GM08714 (cell line): ENCODE results near the gene EPHB6.

Source experiments
- H3K4me3 ChIP-seq: fragments of 200-500 bp; sonication (Bioruptor generic); 2 replicates; pipeline ENCODE4 v1.5.1; 2014; ENCODE audit warnings: mild to moderate bottlenecking, low read length, inconsistent platforms
- ZNF274 ChIP-seq: IDR thresholded peaks from 2 replicates; pipeline ENCODE4 v1.6.1; 2012; ENCODE audit warnings: mild to moderate bottlenecking, low read depth, low read length

EPHB6 gene

GRCh38 chr7:142884286-142884640, 29.4 kb downstream of the EPHB6 start:
- no peak overlapping the region for H3K4me3 ChIP-seq
- TF ChIP-seq ZNF274 = no peak

DNA sequence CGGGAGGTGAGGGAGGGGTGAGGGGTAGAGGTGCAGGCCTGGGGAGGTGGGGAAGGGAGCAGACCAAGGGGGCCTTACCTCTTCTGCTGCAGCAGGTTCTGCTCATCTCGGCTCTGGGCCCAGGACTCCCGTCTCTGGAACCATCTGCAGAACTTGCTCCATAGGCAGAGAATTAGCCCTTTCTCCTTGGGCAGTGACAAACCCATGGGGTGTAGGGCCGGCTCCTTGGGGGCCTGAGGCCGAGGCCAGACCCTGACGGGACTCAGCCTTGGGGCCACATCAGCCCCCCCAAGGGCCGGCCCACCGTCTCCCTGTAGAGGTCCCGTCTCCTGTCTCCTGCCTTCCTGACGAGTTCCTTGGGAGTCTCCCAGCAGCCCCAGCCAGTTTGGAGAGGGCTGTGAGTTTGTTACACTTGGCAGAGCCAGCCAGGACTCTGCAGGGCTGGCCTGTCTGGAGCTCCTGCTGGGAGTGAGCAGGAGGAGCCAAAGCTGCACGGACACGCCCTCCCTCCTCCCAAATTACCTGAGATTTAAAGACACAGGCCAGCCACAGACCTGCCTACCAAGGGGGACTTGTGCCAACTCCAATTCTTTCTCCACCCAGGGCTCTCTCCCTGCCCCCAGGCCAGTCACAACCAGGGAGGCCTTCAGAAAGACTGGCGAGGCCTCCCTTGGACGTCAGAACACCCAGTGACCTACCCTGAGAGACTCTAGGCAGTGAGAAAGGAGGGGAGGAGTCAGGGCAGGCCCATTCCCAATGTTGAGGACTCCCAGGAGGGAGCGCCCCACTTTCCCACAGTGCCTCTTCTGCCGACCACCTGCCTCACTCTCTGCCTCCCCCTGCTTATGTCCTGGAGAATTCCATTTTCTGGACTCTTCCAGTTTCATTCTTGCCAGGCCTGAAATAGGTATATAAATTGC, 30.7 kb downstream of the EPHB6 start, which contains the start of gene TRPV6:
Gene TRPV6, minus strand, starts transcription at position 435 of the 920 bp plus-strand sequence.
- TF ChIP-seq ZNF274 = no peak
- no peak within 1 kb of the TSS for H3K4me3 ChIP-seq

GRCh38 chr7:142886866-142887265, 32.0 kb downstream of the EPHB6 start:
- no peak overlapping the region for H3K4me3 ChIP-seq
- no peak for TF ChIP-seq ZNF274

DNA sequence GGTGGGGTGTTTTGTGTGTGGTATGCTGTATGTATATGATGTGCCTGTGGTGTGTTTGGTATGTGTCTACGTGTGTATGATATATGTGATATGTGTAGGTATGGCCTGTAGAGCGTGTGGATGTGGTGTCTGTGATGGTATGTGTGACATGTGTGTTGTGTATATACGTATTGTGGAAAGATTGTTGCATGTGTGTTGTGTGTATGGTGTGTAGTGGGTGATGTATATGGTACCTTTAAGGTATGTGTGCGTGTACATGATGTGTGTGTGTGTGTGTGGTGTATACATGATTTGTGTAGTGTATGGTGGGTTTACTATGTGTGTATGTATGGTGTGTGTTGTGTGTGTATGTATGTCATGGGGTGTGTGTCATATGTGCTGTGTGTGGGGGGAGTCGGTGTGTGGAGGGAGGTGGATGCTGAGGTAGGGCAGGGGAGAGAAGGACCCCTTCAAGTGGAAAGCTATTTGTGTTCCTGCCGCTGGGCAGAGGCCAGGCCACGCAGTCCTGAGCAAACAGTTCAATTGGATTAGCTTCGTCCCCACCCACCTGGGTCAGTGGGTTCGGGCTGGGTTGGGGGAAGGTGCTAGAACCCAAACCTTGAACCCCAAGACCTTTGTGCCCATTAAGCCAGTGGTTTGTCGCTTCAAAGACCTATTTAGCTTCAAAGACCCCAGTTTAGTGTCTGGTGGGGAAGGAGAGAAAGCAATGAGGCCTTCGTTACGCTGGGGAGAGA, 32.6 kb downstream of the EPHB6 start:
- no peak for TF ChIP-seq ZNF274

DNA sequence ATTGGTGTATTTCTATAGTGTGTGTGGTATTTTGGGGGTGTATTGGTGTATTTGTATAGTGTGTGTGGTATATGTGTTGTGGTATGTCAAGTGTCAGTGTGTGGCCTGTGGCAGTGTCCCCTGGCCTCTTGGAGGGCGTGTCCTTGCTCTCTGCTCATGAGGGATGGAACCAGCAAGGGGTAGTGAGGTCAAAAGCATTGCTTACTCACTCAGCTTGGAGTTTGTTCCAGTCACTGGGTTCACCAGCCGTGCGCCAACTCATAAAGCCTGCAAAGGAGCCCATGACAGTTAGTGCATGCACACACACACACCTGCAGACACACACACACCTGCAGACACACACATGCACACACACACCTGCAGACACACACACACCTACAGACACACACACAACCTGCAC, 34.9 kb downstream of the EPHB6 start:
- no peak for TF ChIP-seq ZNF274
- no peak overlapping the region for H3K4me3 ChIP-seq

More for the DNA sequence above, 32.6 kb downstream of the EPHB6 start:
- H3K4me3 ChIP-seq = no peak overlapping the region

DNA sequence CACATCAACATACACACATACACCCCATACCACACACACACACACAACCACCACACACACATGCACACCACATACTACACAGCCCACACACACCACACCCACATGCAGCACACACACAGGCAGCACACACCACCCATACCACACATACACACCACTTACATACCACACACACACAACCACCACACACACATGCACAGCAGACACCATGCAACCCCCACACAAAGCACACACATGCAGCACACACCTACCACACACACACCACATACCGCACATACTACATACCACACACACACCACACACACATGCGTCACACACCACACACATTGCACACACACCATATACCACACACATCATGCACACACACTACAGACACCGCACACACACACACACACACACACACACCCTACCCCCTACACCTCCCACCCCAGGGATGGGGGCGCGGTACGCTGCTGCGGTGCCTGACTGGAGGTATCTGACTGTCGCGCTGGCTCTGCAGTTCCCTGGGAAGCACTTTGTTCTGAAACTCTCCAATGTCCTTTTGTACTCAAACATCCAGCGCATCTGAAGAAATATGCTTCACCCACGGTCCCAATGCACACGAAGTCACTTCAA, 36.1 kb downstream of the EPHB6 start:
- TF ChIP-seq ZNF274 = no peak
- H3K4me3 ChIP-seq = no peak overlapping the region

- H3K4me3 ChIP-seq = no peak overlapping the region
- no peak for TF ChIP-seq ZNF274
These were observed 36.7 kb downstream of the EPHB6 start for GRCh38 chr7:142891490-142892082.

DNA sequence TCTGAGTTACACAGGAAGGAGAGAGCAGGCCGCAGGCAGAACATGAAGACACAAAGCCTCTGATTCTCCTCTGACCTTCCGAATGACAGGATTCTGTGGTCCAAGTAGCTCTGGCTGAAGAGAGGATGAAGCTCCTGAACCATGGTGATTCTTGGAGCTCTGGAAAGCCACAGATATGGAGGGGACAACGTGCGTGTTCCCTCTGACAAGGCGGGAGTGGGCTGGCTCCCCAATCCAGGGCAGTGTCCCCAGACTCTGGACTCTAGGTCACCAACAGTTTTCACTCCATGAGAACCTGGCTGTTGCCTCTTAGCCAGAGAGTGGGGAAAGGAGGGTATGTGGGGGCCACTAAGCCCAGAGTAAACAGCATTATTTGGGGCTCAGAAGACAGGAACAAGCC, 38.1 kb downstream of the EPHB6 start:
- TF ChIP-seq ZNF274 = no peak
- no peak overlapping the region for H3K4me3 ChIP-seq

GRCh38 chr7:142894112-142894984, 39.5 kb downstream of the EPHB6 start:
- H3K4me3 ChIP-seq = no peak overlapping the region
- TF ChIP-seq ZNF274 = no peak

- no peak for TF ChIP-seq ZNF274
- no peak overlapping the region for H3K4me3 ChIP-seq
These were observed 40.2 kb downstream of the EPHB6 start for GRCh38 chr7:142894985-142895593.

- TF ChIP-seq ZNF274 = no peak
- no peak overlapping the region for H3K4me3 ChIP-seq
These were observed 41.3 kb downstream of the EPHB6 start for GRCh38 chr7:142896151-142896550.

DNA sequence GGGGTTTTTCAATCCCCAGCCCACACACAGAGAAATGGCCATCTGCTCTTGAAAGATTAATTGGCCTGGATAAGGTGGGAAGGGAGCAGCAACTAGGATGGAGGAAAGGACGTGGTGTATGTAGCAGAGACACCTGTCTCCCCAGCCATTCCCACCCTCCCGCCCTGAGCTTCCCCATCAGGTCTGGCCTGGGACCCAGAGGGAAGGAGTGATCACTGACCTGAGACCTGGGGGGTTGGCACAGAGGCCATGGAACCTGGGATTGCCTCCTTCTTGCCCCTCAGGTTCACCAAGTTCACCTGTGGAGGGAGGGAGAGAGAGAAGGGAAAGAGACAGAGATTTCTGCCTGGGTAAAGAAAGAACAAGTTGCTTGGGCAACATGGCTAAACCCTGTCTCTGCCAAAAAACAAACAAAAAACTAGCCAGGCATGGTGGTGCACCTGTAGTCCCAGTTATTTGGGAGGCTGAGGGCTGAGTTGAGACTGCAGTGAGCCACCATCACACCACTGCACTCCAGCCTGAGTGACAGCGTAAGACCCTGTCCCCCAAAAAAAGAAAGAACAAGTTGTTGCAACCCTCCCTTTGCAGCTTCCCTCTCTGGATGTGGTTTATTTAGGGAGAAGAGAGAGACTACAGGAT, 42.0 kb downstream of the EPHB6 start:
- no peak for TF ChIP-seq ZNF274
- H3K4me3 ChIP-seq = no peak overlapping the region
